ENCODE measurements around the gene CNMD. TPM values are rescaled to one million over a fixed set of nuclear protein-coding genes. Genes with fewer than 3 reads are reported as not detected.

Gene CNMD
- total and polyA plus RNA-seq, 2 of the 8 experiments (the other 6 are each of a cell fraction or from before 2014, with no cell fraction given): 87.4 to 113 TPM

DNA sequence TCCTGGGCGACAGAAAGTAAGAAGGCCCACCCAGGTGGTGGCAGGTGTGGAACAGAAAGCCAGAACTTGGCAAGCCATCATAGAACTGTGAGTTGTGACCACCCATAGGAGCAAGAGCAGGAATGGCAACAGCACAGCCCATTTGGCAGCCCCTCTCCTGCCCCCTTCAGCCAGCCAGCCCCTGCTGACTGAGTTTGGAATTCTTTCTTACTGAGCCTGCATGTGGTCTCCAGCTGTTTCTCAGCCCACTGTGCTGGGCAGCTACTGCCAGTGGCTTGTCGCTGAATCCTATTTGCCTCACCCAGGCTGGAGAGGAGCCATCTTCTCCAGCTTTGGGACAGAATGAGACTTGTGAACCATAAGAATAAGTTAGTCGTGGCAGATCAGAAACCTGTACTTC is 28.3 kb downstream of the CNMD start:
- Histone ChIP-seq H3K23me2 (ENCODE audit: low read depth, low read length) (no peaks in the 10 kb centered on the region), H3K14ac (ENCODE audit: insufficient read length) (no peak overlapping the region), H3K23ac (ENCODE audit: insufficient read length) (no peak overlapping the region), H3K79me1 (ENCODE audit: low read depth, low read length) (no peaks in the 10 kb centered on the region), H4K20me1 (replicated peaks in 1 of 2; ENCODE audit: control insufficient read depth in 1 of 2, insufficient read depth in 2 of 2, low read length in 2 of 2) (no peaks in the 10 kb centered on the region), H4K8ac (ENCODE audit: extremely low read depth, insufficient read depth, low read length) (no peak overlapping the region), H2BK120ac (replicated peaks; ENCODE audit: low read depth, low read length) (no peak overlapping the region), H3K79me2 (ENCODE audit: control insufficient read depth in 1 of 2, insufficient read depth in 2 of 2, low read length in 2 of 2) (no peaks in the 10 kb centered on the region), H2BK15ac (ENCODE audit: low read length) (no peak overlapping the region), H3K9me3 (ENCODE audit: insufficient read depth in 2 of 2, low read depth in 1 of 2, low read length in 1 of 2) (no peaks in the 10 kb centered on the region), H3K4me2 (ENCODE audit: insufficient read depth in 1 of 2, low read depth in 2 of 2, low read length in 2 of 2) (no peak overlapping the region), H3K27me3 (replicated peaks in 1 of 4; ENCODE audit: control insufficient read depth in 3 of 4, extremely low read depth in 1 of 4, insufficient read depth in 3 of 4, low read length in 3 of 4) (no peaks in the 10 kb centered on the region), H4K91ac (replicated peaks; ENCODE audit: insufficient read length, low read length) (no peak overlapping the region), H2BK5ac (ENCODE audit: low read depth, low read length) (no peak overlapping the region), H4K5ac (ENCODE audit: insufficient read length, low read depth, low read length) (no peak overlapping the region), H2BK12ac (ENCODE audit: low read depth, low read length) (no peak overlapping the region), H2AK5ac (ENCODE audit: low read depth, low read length) (no peak overlapping the region), H3K4ac (replicated peaks; ENCODE audit: insufficient read length, low read depth, low read length) (no peak overlapping the region), H3K56ac (replicated peaks; ENCODE audit: insufficient read length, low read depth, low read length) (no peak overlapping the region), H3K27ac (ENCODE audit: low read depth, low read length) (no peak overlapping the region), H2BK20ac (ENCODE audit: low read length) (no peak overlapping the region), H3K9ac (replicated peaks in 1 of 4; ENCODE audit: extremely low read depth in 1 of 4, low read depth in 3 of 4, low read length in 3 of 4) (no peak overlapping the region), H3K4me3 (ENCODE audit: extremely low read depth in 1 of 4, insufficient read depth in 2 of 4, low read depth in 3 of 4, low read length in 4 of 4) (no peak overlapping the region), H3K36me3 (ENCODE audit: control insufficient read depth in 2 of 4, insufficient read depth in 4 of 4, low read length in 3 of 4) (peaks cover 0 to 46% (median 7%) of the 10 kb centered on the region in 4 experiments; a peak in 7 of 8 replicates), H2AFZ (ENCODE audit: low read length) (no peak overlapping the region), H3K4me1 (replicated peaks in 1 of 4; ENCODE audit: control insufficient read depth in 3 of 4, insufficient read depth in 4 of 4, low read length in 3 of 4) (peaks cover 0 to 4% (median 3%) of the 10 kb centered on the region in 4 experiments; a peak in 3 of 7 replicates), H3K18ac (ENCODE audit: extremely low read depth, low read length) (no peak overlapping the region)
- 83% methylated on average over 3 of the region's 3 CpGs; no CpG with 5 or more reads in 1 of the 2 experiments for WGBS, 2 experiments (ENCODE audit: extremely low coverage in 1 of 2, insufficient coverage in 1 of 2, insufficient read length in 1 of 2, insufficient replicate concordance in 2 of 2, low coverage in 1 of 2, low lambda C conversion rate in 2 of 2, missing lambda C conversion rate in 1 of 2)
- FAIRE-seq (no peak), DNase-seq (ENCODE audit: low read depth in 1 of 2, low spot score in 2 of 2) (no peak)
- ChIA-PET POLR2A (ENCODE audit: partially characterized antibody) (interaction anchor here (0.7 to 5.1 kb wide), 6 partner anchors 8 to 28 kb away, joined by 3 to 28 read pairs (median 6); partner anchors contain the start of gene CNMD), CTCF (ENCODE audit: partially characterized antibody) (interaction anchor here (0.9 to 4.3 kb wide), 10 partner anchors 11 to 140 kb away, joined by 3 to 25 read pairs (median 4); partner anchors contain the start of gene CNMD)
- no peak for TF ChIP-seq FOSL1 (IDR thresholded peaks at IDR 0.05; ENCODE audit: insufficient read depth, low read depth, low read length)
- TF ChIP-seq E2F6 (IDR thresholded peaks at IDR 0.05): no peak
- no peak; the same call in 1 of the 2 replicates for TF ChIP-seq MAX (IDR thresholded peaks at IDR 0.05)
- TF ChIP-seq CTCF (IDR thresholded peaks at IDR 0.05; ENCODE audit: control extremely low read depth in 1 of 3, insufficient read depth in 1 of 3, low read depth in 1 of 3, low read length in 3 of 3): peak; percentile 23 to 30 (median 26); a peak in 3 of 4 replicates
- no peak for TF ChIP-seq GABPA (IDR thresholded peaks at IDR 0.05; ENCODE audit: borderline replicate concordance, insufficient read depth, low read length)
- TF ChIP-seq TAF7 (optimal IDR thresholded peaks at IDR 0.05; ENCODE audit: borderline replicate concordance, low read depth, low read length): no peak
- no peak for TF ChIP-seq BCL11A (IDR thresholded peaks at IDR 0.05; ENCODE audit: low read depth in 2 of 2, low read length in 2 of 2)
- TF ChIP-seq TBP (IDR thresholded peaks at IDR 0.05; ENCODE audit: low read depth, low read length): no peak
- no peak for TF ChIP-seq EZH2 (IDR thresholded peaks at IDR 0.05; ENCODE audit: low read depth, low read length, severe bottlenecking)
- no peak for TF ChIP-seq EGR1 (IDR thresholded peaks at IDR 0.05; ENCODE audit: borderline replicate concordance, low read depth, low read length)

Data from H1 (cell line).